Measurements from ENCODE around the gene WDR27. TPM values are rescaled to one million over a fixed set of nuclear protein-coding genes. Genes with fewer than 3 reads are reported as not detected.

Gene WDR27
- total and polyA plus RNA-seq, 10 of the 15 experiments (the other 5 are each of a cell fraction or from before 2014, with no cell fraction given) = 1.9 to 33.2 (median 19.0) TPM

DNA sequence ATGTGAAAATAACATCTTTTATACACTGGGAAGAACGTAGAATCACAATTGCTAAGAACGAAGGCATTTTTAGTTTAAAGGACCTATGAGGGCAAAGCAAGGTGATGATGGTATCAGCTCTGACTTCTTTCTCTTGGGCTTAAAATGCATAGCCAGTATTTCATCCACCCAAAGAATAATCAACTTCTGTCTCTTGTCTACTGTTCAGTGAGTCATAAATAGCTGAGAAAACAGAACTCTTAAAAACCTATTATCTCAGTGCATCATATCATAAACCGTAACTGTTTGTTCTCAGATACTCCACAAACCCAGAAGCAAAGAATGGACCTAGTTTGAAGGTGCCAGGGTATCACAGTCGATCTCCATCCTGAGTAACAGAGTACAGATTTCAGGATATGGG is 17.3 kb upstream of the WDR27 start:
- FAIRE-seq = no peak
- ChIA-PET RAD21 (ENCODE audit: unreplicated experiment) (interaction anchor here (1.8 kb wide), 1 partner anchor 18 kb away, joined by 6 read pairs; the partner anchor contains the start of genes C6orf120 and WDR27), POLR2A (interaction anchor here (2.0 kb wide), 1 partner anchor 17 kb away, joined by 10 read pairs; the partner anchor contains the start of genes C6orf120 and WDR27), SMC1A (ENCODE audit: uncharacterized antibody, unreplicated experiment) (interaction anchor here (2.3 to 6.3 kb wide), 3 partner anchors 10 to 31 kb away, joined by 8 to 39 read pairs (median 8); partner anchors contain the start of genes C6orf120 and WDR27), CTCF (interaction anchor here (0.8 to 2.3 kb wide), 5 partner anchors 10 to 30 kb away, joined by 3 to 13 read pairs (median 3); partner anchors contain the start of genes C6orf120 and WDR27)
- no peak for DNase-seq (ENCODE audit: low read depth, low spot score)
- H3K27me3 ChIP-seq (replicated peaks in 1 of 2; ENCODE audit: control insufficient read depth in 2 of 2, insufficient read depth in 2 of 2, low read length in 1 of 2) = no peaks in the 10 kb centered on the region
- no peak overlapping the region for H3K4me3 ChIP-seq
- intact Hi-C loops (cut with micrococcal nuclease; ENCODE audit: unreplicated experiment) = no loop called here
- H3K36me3 ChIP-seq (ENCODE audit: control insufficient read depth in 2 of 2, insufficient read depth in 2 of 2, low read length in 1 of 2) = no peaks in the 10 kb centered on the region; a peak in 3 of 4 replicates
- no peaks in the 10 kb centered on the region for H3K9me3 ChIP-seq (replicated peaks; ENCODE audit: control insufficient read depth, insufficient read depth, low read length)
- peaks cover 40% of the 10 kb centered on the region for H3K79me2 ChIP-seq (ENCODE audit: control insufficient read depth, insufficient read depth, low read length)
- in situ Hi-C loops (cut with MboI) = no loop called here
- no peak overlapping the region for H3K9ac ChIP-seq (ENCODE audit: control insufficient read depth, insufficient read depth, low read length)
- H3K4me1 ChIP-seq (ENCODE audit: control insufficient read depth, insufficient read depth, low read length) = peaks cover 5% of the 10 kb centered on the region
- no peak for ATAC-seq
- no peak for TF ChIP-seq SMC3 (IDR thresholded peaks at IDR 0.05; ENCODE audit: borderline replicate concordance, low read length)
- no peaks in the 10 kb centered on the region for H4K20me1 ChIP-seq (ENCODE audit: control insufficient read depth, insufficient read depth)
- H2AFZ ChIP-seq (ENCODE audit: control insufficient read depth, low read depth, low read length) = no peak overlapping the region
- no peak overlapping the region for H3K27ac ChIP-seq (ENCODE audit: control insufficient read depth, insufficient read depth)
- WGBS (ENCODE audit: insufficient coverage, insufficient replicate concordance, low lambda C conversion rate, missing lambda C conversion rate) = 98% methylated on average over 4 of the region's 4 CpGs
- peak overlapping the region; percentile 33 for H3K4me2 ChIP-seq (ENCODE audit: control insufficient read depth, insufficient read depth)
- BruUV-seq (replicated peaks) = no TSS peak

DNA sequence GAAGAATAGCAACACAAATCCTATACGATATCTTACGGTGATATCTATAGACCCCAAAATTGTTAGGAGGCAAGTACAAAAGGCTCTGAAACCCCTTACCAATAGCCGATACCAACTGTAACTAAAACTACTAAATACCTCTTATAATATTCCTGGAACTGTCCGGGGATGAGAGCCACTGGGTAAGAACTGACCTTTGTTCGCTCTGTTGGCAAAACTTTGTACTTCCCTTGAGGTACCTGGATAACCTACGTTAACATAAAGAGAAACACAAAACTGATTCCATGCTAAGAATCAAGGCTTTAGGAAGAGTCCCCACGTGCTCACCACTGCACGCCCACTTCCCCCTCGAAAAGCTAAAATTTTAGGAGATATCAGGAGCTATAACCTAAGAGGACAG is 12.8 kb upstream of the WDR27 start:
- H4K20me1 ChIP-seq (ENCODE audit: control insufficient read depth, insufficient read depth) = no peaks in the 10 kb centered on the region
- H3K27me3 ChIP-seq (replicated peaks in 1 of 2; ENCODE audit: control insufficient read depth in 2 of 2, insufficient read depth in 2 of 2, low read length in 1 of 2) = no peaks in the 10 kb centered on the region
- CTCF ChIA-PET = no interaction called here
- TF ChIP-seq MAX (IDR thresholded peaks at IDR 0.05; ENCODE audit: low read depth, low read length) (no peak), EZH2 (IDR thresholded peaks at IDR 0.05; ENCODE audit: borderline replicate concordance, control insufficient read depth, low read depth, low read length) (no peak), HDGF (IDR thresholded peaks at IDR 0.05) (no peak), KDM1A (IDR thresholded peaks at IDR 0.05; ENCODE audit: borderline replicate concordance) (no peak), KAT2A (conservative IDR thresholded peaks at IDR 0.05; ENCODE audit: control insufficient read depth, low read depth, low read length) (no peak), SIX5 (IDR thresholded peaks at IDR 0.05; ENCODE audit: low read depth, low read length, severe bottlenecking) (no peak), BACH1 (IDR thresholded peaks at IDR 0.05; ENCODE audit: borderline replicate concordance) (no peak), SP1 (IDR thresholded peaks at IDR 0.05; ENCODE audit: low read depth, low read length) (no peak)
- TF ChIP-seq, protein P1, sequence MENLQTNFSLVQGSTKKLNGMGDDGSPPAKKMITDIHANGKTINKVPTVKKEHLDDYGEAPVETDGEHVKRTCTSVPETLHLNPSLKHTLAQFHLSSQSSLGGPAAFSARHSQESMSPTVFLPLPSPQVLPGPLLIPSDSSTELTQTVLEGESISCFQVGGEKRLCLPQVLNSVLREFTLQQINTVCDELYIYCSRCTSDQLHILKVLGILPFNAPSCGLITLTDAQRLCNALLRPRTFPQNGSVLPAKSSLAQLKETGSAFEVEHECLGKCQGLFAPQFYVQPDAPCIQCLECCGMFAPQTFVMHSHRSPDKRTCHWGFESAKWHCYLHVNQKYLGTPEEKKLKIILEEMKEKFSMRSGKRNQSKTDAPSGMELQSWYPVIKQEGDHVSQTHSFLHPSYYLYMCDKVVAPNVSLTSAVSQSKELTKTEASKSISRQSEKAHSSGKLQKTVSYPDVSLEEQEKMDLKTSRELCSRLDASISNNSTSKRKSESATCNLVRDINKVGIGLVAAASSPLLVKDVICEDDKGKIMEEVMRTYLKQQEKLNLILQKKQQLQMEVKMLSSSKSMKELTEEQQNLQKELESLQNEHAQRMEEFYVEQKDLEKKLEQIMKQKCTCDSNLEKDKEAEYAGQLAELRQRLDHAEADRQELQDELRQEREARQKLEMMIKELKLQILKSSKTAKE (IDR thresholded peaks at IDR 0.05; ENCODE audit: low read depth, poor library complexity, severe bottlenecking) = no peak
- TF ChIP-seq, protein P2, sequence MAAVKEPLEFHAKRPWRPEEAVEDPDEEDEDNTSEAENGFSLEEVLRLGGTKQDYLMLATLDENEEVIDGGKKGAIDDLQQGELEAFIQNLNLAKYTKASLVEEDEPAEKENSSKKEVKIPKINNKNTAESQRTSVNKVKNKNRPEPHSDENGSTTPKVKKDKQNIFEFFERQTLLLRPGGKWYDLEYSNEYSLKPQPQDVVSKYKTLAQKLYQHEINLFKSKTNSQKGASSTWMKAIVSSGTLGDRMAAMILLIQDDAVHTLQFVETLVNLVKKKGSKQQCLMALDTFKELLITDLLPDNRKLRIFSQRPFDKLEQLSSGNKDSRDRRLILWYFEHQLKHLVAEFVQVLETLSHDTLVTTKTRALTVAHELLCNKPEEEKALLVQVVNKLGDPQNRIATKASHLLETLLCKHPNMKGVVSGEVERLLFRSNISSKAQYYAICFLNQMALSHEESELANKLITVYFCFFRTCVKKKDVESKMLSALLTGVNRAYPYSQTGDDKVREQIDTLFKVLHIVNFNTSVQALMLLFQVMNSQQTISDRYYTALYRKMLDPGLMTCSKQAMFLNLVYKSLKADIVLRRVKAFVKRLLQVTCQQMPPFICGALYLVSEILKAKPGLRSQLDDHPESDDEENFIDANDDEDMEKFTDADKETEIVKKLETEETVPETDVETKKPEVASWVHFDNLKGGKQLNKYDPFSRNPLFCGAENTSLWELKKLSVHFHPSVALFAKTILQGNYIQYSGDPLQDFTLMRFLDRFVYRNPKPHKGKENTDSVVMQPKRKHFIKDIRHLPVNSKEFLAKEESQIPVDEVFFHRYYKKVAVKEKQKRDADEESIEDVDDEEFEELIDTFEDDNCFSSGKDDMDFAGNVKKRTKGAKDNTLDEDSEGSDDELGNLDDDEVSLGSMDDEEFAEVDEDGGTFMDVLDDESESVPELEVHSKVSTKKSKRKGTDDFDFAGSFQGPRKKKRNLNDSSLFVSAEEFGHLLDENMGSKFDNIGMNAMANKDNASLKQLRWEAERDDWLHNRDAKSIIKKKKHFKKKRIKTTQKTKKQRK (IDR thresholded peaks at IDR 0.05; ENCODE audit: low read depth, low read length) = no peak
- H2AFZ ChIP-seq (ENCODE audit: control insufficient read depth, low read depth, low read length) = no peak overlapping the region
- no peaks in the 10 kb centered on the region; a peak in 4 of 4 replicates for H3K36me3 ChIP-seq (ENCODE audit: control insufficient read depth in 2 of 2, insufficient read depth in 2 of 2, low read length in 1 of 2)
- WGBS (ENCODE audit: insufficient coverage, insufficient replicate concordance, low lambda C conversion rate, missing lambda C conversion rate) = 96% methylated on average over 9 of the region's 9 CpGs
- no peak overlapping the region for H3K4me3 ChIP-seq
- SMC1A ChIA-PET (ENCODE audit: uncharacterized antibody, unreplicated experiment) = interaction anchor here (1.2 to 6.3 kb wide), 2 partner anchors 10 to 23 kb away, joined by 3 to 39 read pairs; partner anchors contain the start of genes C6orf120 and WDR27
- ATAC-seq (no peak), FAIRE-seq (no peak), DNase-seq (ENCODE audit: low read depth, low spot score) (no peak)
- RAD21 ChIA-PET (ENCODE audit: unreplicated experiment) = no interaction called here
- in situ Hi-C loops (cut with MboI) = no loop called here
- intact Hi-C loops (cut with micrococcal nuclease; ENCODE audit: unreplicated experiment) = no loop called here
- no peaks in the 10 kb centered on the region for H3K4me1 ChIP-seq (ENCODE audit: control insufficient read depth, insufficient read depth, low read length)
- H3K27ac ChIP-seq (ENCODE audit: control insufficient read depth, insufficient read depth) = no peak overlapping the region
- H3K79me2 ChIP-seq (ENCODE audit: control insufficient read depth, insufficient read depth, low read length) = peaks cover 8% of the 10 kb centered on the region
- POLR2A ChIA-PET = no interaction called here
- H3K9ac ChIP-seq (ENCODE audit: control insufficient read depth, insufficient read depth, low read length) = no peak overlapping the region
- no peaks in the 10 kb centered on the region for H3K9me3 ChIP-seq (replicated peaks; ENCODE audit: control insufficient read depth, insufficient read depth, low read length)
- BruUV-seq (replicated peaks) = no TSS peak
- H3K4me2 ChIP-seq (ENCODE audit: control insufficient read depth, insufficient read depth) = no peak overlapping the region
